Left lung (tissue), 10 donors: Measurements from ENCODE around the gene KDM2B. TPM values are rescaled to one million over a fixed set of nuclear protein-coding genes. Genes with fewer than 3 reads are reported as not detected.

Source experiments
- ATAC-seq: fragments of 200-7000 bp; cut with Tn5 transposase; one replicate; pipeline ENCODE4 v1.9.1; 2020; ENCODE audit warnings: moderate library complexity
- DNase-seq, 4 donors: peaks; one replicate each; pipeline ENCODE4 v3.0.0-alpha.2; 2013 to 2020
- H3K27ac ChIP-seq, 2 donors: fragments of 200-600 bp; sonication (generic) in 1 of 2; one replicate each; pipeline versions ENCODE4 v1.5.0 to v1.8.0; 2020 to 2021
- H3K27me3 ChIP-seq, 2 donors: fragments of 200-600 bp; sonication (generic) in 1 of 2; one replicate each; pipeline versions ENCODE4 v1.5.0 to v1.8.0; 2020 to 2021
- H3K36me3 ChIP-seq, 2 donors: fragments of 200-600 bp; sonication (generic) in 1 of 2; one replicate each; pipeline versions ENCODE4 v1.5.0 to v1.8.0; 2020 to 2021
- H3K4me1 ChIP-seq, 2 donors: fragments of 200-600 bp; one replicate each; pipeline ENCODE4 v1.8.0; 2021
- H3K4me3 ChIP-seq, 2 donors: fragments of 200-600 bp; sonication (generic) in 1 of 2; one replicate each; pipeline versions ENCODE4 v1.5.0 to v1.8.0; 2020 to 2021; ENCODE audit warnings: mild to moderate bottlenecking in 1 of 2
- H3K9me3 ChIP-seq, 2 donors: fragments of 200-600 bp; sonication (generic) in 1 of 2; one replicate each; pipeline versions ENCODE4 v1.5.0 to v1.8.0; 2020 to 2021
- CTCF ChIP-seq, 2 donors: fragments of 200-600 bp; sonication (generic) in 1 of 2; IDR thresholded peaks; one replicate each; pipeline versions ENCODE4 v1.5.0 to v1.8.0; 2021; ENCODE audit warnings: antibody characterized with exemption in 2 of 2
- intact Hi-C, 2 donors: fragments of 100-400 bp; cut with DNase I; formaldehyde crosslinking; loops; one replicate each; pipeline versions ENCODE4 v1.11.2 to v1.14.2; 2022
- polyA plus RNA-seq, 6 donors: library from polyadenylated mRNA; unstranded; fragments of 120-200 nt; gene quantifications; one replicate each; pipeline ENCODE4 v1.2.1, GENCODE V29; 2013; ENCODE audit not compliant: insufficient read length in 6 of 6
- total RNA-seq, 2 donors: library from RNA; stranded (reverse); fragmentation: NEBNext Ultra II Directional; extraction: Animal tissue kit (Norgen Biotek cat#: 25700); gene quantifications; one replicate each; pipeline ENCODE4 v1.2.1, GENCODE V29; 2021
- donor health status: DM: no; HTN: yes; CAD: no.
- donor health status: DM: no; HTN: no; CAD: no.

The KDM2B gene
- total and polyA plus RNA-seq, 8 donors, result 22.9 to 44.7 (median 38.0) TPM

GRCh38 chr12:121453629-121454028, 127.2 kb downstream of the KDM2B start:
- no peaks in the 10 kb centered on the region for H3K9me3 ChIP-seq
- ATAC-seq (no peak), DNase-seq (no peak)
- no peak overlapping the region for H3K27ac ChIP-seq
- H3K4me3 ChIP-seq, result no peak overlapping the region
- no peak for TF ChIP-seq CTCF (IDR thresholded peaks at IDR 0.05)
- H3K27me3 ChIP-seq, result no peaks in the 10 kb centered on the region
- peaks cover 4 to 48% of the 10 kb centered on the region in 2 donors for H3K4me1 ChIP-seq
- intact Hi-C loops, result no loop called here
- H3K36me3 ChIP-seq, result peaks cover 0 to 15% of the 10 kb centered on the region in 2 donors

- intact Hi-C loops, result no loop called here
- Histone ChIP-seq H3K27ac (peak overlapping the region in 1 of 2 donors; percentile 76), H3K4me3 (no peak overlapping the region), H3K36me3 (peaks cover 0 to 15% of the 10 kb centered on the region in 2 donors), H3K4me1 (peaks cover 4 to 48% of the 10 kb centered on the region in 2 donors), H3K27me3 (no peaks in the 10 kb centered on the region), H3K9me3 (no peaks in the 10 kb centered on the region)
- DNase-seq, result peak in 1 of 4 donors; percentile 80
- no peak for ATAC-seq
- no peak for TF ChIP-seq CTCF (IDR thresholded peaks at IDR 0.05)
Measured at GRCh38 chr12:121452985-121453360, 127.8 kb downstream of the KDM2B start.

GRCh38 chr12:121452340-121452984, 128.4 kb downstream of the KDM2B start:
- H3K27me3 ChIP-seq, result no peaks in the 10 kb centered on the region
- DNase-seq (peak in 1 of 4 donors; percentile 85), ATAC-seq (peak; percentile 36)
- H3K9me3 ChIP-seq, result no peaks in the 10 kb centered on the region
- H3K4me1 ChIP-seq, result peaks cover 4 to 48% of the 10 kb centered on the region in 2 donors
- H3K36me3 ChIP-seq, result peaks cover 0 to 15% of the 10 kb centered on the region in 2 donors
- peak overlapping the region in 1 of 2 donors; percentile 76 for H3K27ac ChIP-seq
- intact Hi-C loops, result no loop called here
- TF ChIP-seq CTCF (IDR thresholded peaks at IDR 0.05), result no peak
- no peak overlapping the region for H3K4me3 ChIP-seq

GRCh38 chr12:121451961-121452339, 128.9 kb downstream of the KDM2B start:
- ATAC-seq, result peak; percentile 34
- Histone ChIP-seq H3K4me1 (peaks cover 4 to 48% of the 10 kb centered on the region in 2 donors), H3K4me3 (no peak overlapping the region), H3K36me3 (peaks cover 0 to 15% of the 10 kb centered on the region in 2 donors), H3K27me3 (no peaks in the 10 kb centered on the region), H3K27ac (peak overlapping the region; percentile 7 to 76), H3K9me3 (no peaks in the 10 kb centered on the region)
- no peak for TF ChIP-seq CTCF (IDR thresholded peaks at IDR 0.05)
- intact Hi-C loops, result no loop called here
- no peak for DNase-seq

- H3K27ac ChIP-seq, result no peak overlapping the region
- DNase-seq (no peak), ATAC-seq (no peak)
- TF ChIP-seq CTCF (IDR thresholded peaks at IDR 0.05), result no peak
- H3K36me3 ChIP-seq, result peaks cover 0 to 23% of the 10 kb centered on the region in 2 donors
- H3K4me1 ChIP-seq, result peaks cover 4 to 44% of the 10 kb centered on the region in 2 donors
- intact Hi-C loops, result loop anchor here in 1 of 2 donors (10.0 kb wide), 1 partner anchor 114 kb away; no protein-coding TSS in a partner anchor
- H3K9me3 ChIP-seq, result no peaks in the 10 kb centered on the region
- H3K27me3 ChIP-seq, result no peaks in the 10 kb centered on the region
- H3K4me3 ChIP-seq, result no peak overlapping the region
Measured at GRCh38 chr12:121448771-121449315, 132.0 kb downstream of the KDM2B start.
